Esophagus squamous epithelium (tissue), 5 donors: ENCODE measurements around the gene PIGZ. TPM values are rescaled to one million over a fixed set of nuclear protein-coding genes. Genes with fewer than 3 reads are reported as not detected.

Experiments used
- DNase-seq: peaks from one replicate; lab custom pipeline; 2025; lab: John Stamatoyannopoulos, UW
- H3K27ac ChIP-seq, 4 donors: fragments of 200-600 bp; sonication (generic); one replicate each; pipeline ENCODE4 v1.5.1; 2016 to 2019; ENCODE audit warnings: mild to moderate bottlenecking in 1 of 4
- H3K27me3 ChIP-seq, 4 donors: fragments of 200-600 bp; sonication (generic); 1 replicate in 3 of 4; 2 replicates in 1 of 4; pipeline versions ENCODE4 v1.5.1 to v1.6.0; 2017 to 2021; ENCODE audit warnings: antibody characterized with exemption in 1 of 4
- H3K36me3 ChIP-seq, 3 donors: fragments of 200-600 bp; sonication (generic); one replicate each; pipeline ENCODE4 v1.5.1; 2016 to 2019
- H3K4me1 ChIP-seq, 3 donors: fragments of 200-600 bp; sonication (generic); one replicate each; pipeline ENCODE4 v1.5.1; 2017 to 2019
- H3K4me3 ChIP-seq, 4 donors: fragments of 200-600 bp; sonication (generic); 1 replicate in 3 of 4; 2 replicates in 1 of 4; pipeline ENCODE4 v1.5.1; 2016 to 2019; ENCODE audit warnings: mild to moderate bottlenecking in 2 of 4, moderate library complexity in 1 of 4
- H3K9me3 ChIP-seq, 3 donors: fragments of 200-600 bp; sonication (generic); one replicate each; pipeline ENCODE4 v1.5.1; 2016 to 2019
- CTCF ChIP-seq, 6 experiments: fragments of 450-650 bp in 4 of 6; fragments of 200-600 bp in 2 of 6; sonication (generic) in 2 of 6; IDR thresholded peaks; one replicate each; pipeline ENCODE4 v1.5.1; 2016 to 2019; ENCODE audit warnings: antibody characterized with exemption in 6 of 6, mild to moderate bottlenecking in 4 of 6, moderate library complexity in 4 of 6
- POLR2A ChIP-seq, 4 donors: fragments of 450-650 bp; IDR thresholded peaks; one replicate each; pipeline ENCODE4 v1.6.1; 2017; ENCODE audit warnings: antibody characterized with exemption in 4 of 4, mild to moderate bottlenecking in 4 of 4, moderate library complexity in 3 of 4
- WGBS, 2 donors: methylation state at CpG; one replicate each; pipeline ENCODE4 v1.1.5; 2018; 5-methylcytosine and 5-hydroxymethylcytosine counted together
- intact Hi-C: fragments of 100-400 bp; cut with DNase I; formaldehyde crosslinking; loops from one replicate; pipeline ENCODE4 v1.15.0; 2022
- total RNA-seq, 4 donors: library from RNA; depleted of rRNA; stranded (reverse); fragments of >200 nt; gene quantifications; one replicate each; pipeline ENCODE4 v1.1.0, GENCODE V29; 2016
- donor health status: DM: yes; HTN: yes; CAD: no.

Gene PIGZ
- total RNA-seq, 4 donors from 2014 or later: 3.4 to 8.8 (median 5.4) TPM

- Histone ChIP-seq H3K27ac (no peak overlapping the region), H3K27me3 (peaks cover 0 to 2% (median 0%) of the 10 kb centered on the region in 4 donors), H3K4me3 (no peak overlapping the region), H3K36me3 (no peaks in the 10 kb centered on the region), H3K4me1 (peaks cover 0 to 5% (median 5%) of the 10 kb centered on the region in 3 donors), H3K9me3 (peaks cover 0 to 3% (median 0%) of the 10 kb centered on the region in 3 donors)
- intact Hi-C loops: no loop called here
- TF ChIP-seq POLR2A (IDR thresholded peaks at IDR 0.05): no peak
- TF ChIP-seq CTCF (IDR thresholded peaks at IDR 0.05): no peak
- DNase-seq: no peak
- WGBS, 2 donors: 63 to 76% methylated on average over 9 to 10 of the region's 10 CpGs
Measured at GRCh38 chr3:196979545-196979944, 10.9 kb upstream of the PIGZ start.

- no peaks in the 10 kb centered on the region for H3K36me3 ChIP-seq
- H3K4me3 ChIP-seq: no peak overlapping the region
- H3K27me3 ChIP-seq: peaks cover 0 to 2% (median 0%) of the 10 kb centered on the region in 4 donors
- no peaks in the 10 kb centered on the region for H3K9me3 ChIP-seq
- no peak for DNase-seq
- intact Hi-C loops: no loop called here
- TF ChIP-seq POLR2A (IDR thresholded peaks at IDR 0.05): no peak
- TF ChIP-seq CTCF (IDR thresholded peaks at IDR 0.05): no peak
- 81 to 89% methylated on average over 6 to 11 of the region's 11 CpGs for WGBS, 2 donors
- peaks cover 0 to 5% (median 5%) of the 10 kb centered on the region in 3 donors for H3K4me1 ChIP-seq
- H3K27ac ChIP-seq: no peak overlapping the region
Measured at GRCh38 chr3:196976941-196977340, 8.3 kb upstream of the PIGZ start.

- Histone ChIP-seq H3K27me3 (peaks cover 0 to 2% (median 0%) of the 10 kb centered on the region in 4 donors), H3K27ac (no peak overlapping the region)
Measured at GRCh38 chr3:196975349-196975748, 6.7 kb upstream of the PIGZ start.

GRCh38 chr3:196974661-196975060, 6.0 kb upstream of the PIGZ start:
- TF ChIP-seq CTCF (IDR thresholded peaks at IDR 0.05) (no peak), POLR2A (IDR thresholded peaks at IDR 0.05) (no peak)
- 78 to 83% methylated on average over 5 of the region's 5 CpGs for WGBS, 2 donors
- no peaks in the 10 kb centered on the region for H3K36me3 ChIP-seq
- peaks cover 0 to 1% (median 0%) of the 10 kb centered on the region in 4 donors for H3K27me3 ChIP-seq
- intact Hi-C loops: no loop called here
- peaks cover 0 to 9% (median 5%) of the 10 kb centered on the region in 3 donors for H3K4me1 ChIP-seq
- DNase-seq: no peak
- H3K27ac ChIP-seq: no peak overlapping the region
- no peak overlapping the region for H3K4me3 ChIP-seq
- no peaks in the 10 kb centered on the region for H3K9me3 ChIP-seq

More at GRCh38 chr3:196975349-196975748, 6.7 kb upstream of the PIGZ start:
- Histone ChIP-seq H3K36me3 (no peaks in the 10 kb centered on the region), H3K9me3 (no peaks in the 10 kb centered on the region), H3K4me1 (peaks cover 0 to 5% (median 5%) of the 10 kb centered on the region in 3 donors), H3K4me3 (no peak overlapping the region)
- no peak for TF ChIP-seq CTCF (IDR thresholded peaks at IDR 0.05)
- no peak for TF ChIP-seq POLR2A (IDR thresholded peaks at IDR 0.05)
- no peak for DNase-seq
- intact Hi-C loops: no loop called here
- WGBS, 2 donors: 80% methylated on average over 2 of the region's 4 CpGs; no CpG with 5 or more reads in 1 of the 2 donors

GRCh38 chr3:196971094-196971698, 2.6 kb upstream of the PIGZ start:
- TF ChIP-seq POLR2A (IDR thresholded peaks at IDR 0.05): no peak
- TF ChIP-seq CTCF (IDR thresholded peaks at IDR 0.05): no peak
- Histone ChIP-seq H3K9me3 (no peaks in the 10 kb centered on the region), H3K27me3 (no peaks in the 10 kb centered on the region), H3K36me3 (peaks cover 0 to 8% (median 0%) of the 10 kb centered on the region in 3 donors), H3K4me1 (peaks cover 4 to 18% (median 10%) of the 10 kb centered on the region in 3 donors), H3K27ac (no peak overlapping the region), H3K4me3 (no peak overlapping the region)
- no peak for DNase-seq
- intact Hi-C loops: no loop called here
- 68 to 76% methylated on average over 5 to 7 of the region's 7 CpGs for WGBS, 2 donors
